MCF 10A (cell line): Measurements from ENCODE around the gene RGS3. TPM values are rescaled to one million over a fixed set of nuclear protein-coding genes. Genes with fewer than 3 reads are reported as not detected.

ENCODE experiments used
- BruUV-seq: library from RNA; stranded (reverse); fragments of 400-500 nt; replicated peaks from 2 replicates; lab custom pipeline; 2021; lab: Mats Ljungman, UMichigan
- CTCF ChIA-PET: fragments of 300-600 bp; sonication (Branson Sonifier 250); formaldehyde crosslinking; extraction: SDS; loops from one replicate; lab custom pipeline; 2021; ENCODE audit warnings: antibody characterized with exemption, inconsistent platforms; lab: Yijun Ruan, JAX
- POLR2A ChIA-PET: fragments of 300-600, 350-650 bp; sonication (Branson Sonifier 250); formaldehyde crosslinking; extraction: SDS; loops from one replicate; lab custom pipeline; 2020; ENCODE audit warnings: antibody characterized with exemption, inconsistent platforms; lab: Yijun Ruan, JAX
- DNase-seq: peaks from one replicate; pipeline ENCODE4 v3.0.0-alpha.2; 2018; ENCODE audit not compliant: unreplicated experiment
- H3K27ac Mint-ChIP-seq: one replicate; pipeline ENCODE4 v1.8.0; 2022; ENCODE audit warnings: mild to moderate bottlenecking, low read depth, mixed read lengths; ENCODE audit not compliant: unreplicated experiment
- H3K27me3 Mint-ChIP-seq: one replicate; pipeline ENCODE4 v1.8.0; 2022; ENCODE audit warnings: mixed read lengths; ENCODE audit not compliant: insufficient read depth, unreplicated experiment
- H3K36me3 Mint-ChIP-seq: one replicate; pipeline ENCODE4 v1.8.0; 2022; ENCODE audit warnings: mild to moderate bottlenecking, moderate library complexity, mixed read lengths; ENCODE audit not compliant: insufficient read depth, unreplicated experiment
- H3K4me1 Mint-ChIP-seq: one replicate; pipeline ENCODE4 v1.8.0; 2022; ENCODE audit warnings: mixed read lengths; ENCODE audit not compliant: insufficient read depth, unreplicated experiment
- H3K4me3 Mint-ChIP-seq: one replicate; pipeline ENCODE4 v1.8.0; 2022; ENCODE audit warnings: mild to moderate bottlenecking, moderate library complexity, mixed read lengths; ENCODE audit not compliant: unreplicated experiment
- H3K9me3 Mint-ChIP-seq: one replicate; pipeline ENCODE4 v1.8.0; 2022; ENCODE audit warnings: mixed read lengths; ENCODE audit not compliant: unreplicated experiment
- intact Hi-C: fragments of 100-400 bp; cut with micrococcal nuclease; formaldehyde crosslinking; loops from 2 replicates; pipeline ENCODE4 v1.14.1; 2022
- total RNA-seq: library from RNA; stranded (reverse); gene quantifications from 2 replicates; pipeline ENCODE4 v1.2.3, GENCODE V29; 2022
- TF ChIP-seq, protein P1 (sequence below): fragments of 200-600 bp; IDR thresholded peaks from one replicate; pipeline ENCODE4 v1.8.0; 2022; ENCODE audit warnings: antibody characterized with exemption, mild to moderate bottlenecking; ENCODE audit not compliant: unreplicated experiment

The RGS3 gene
- total RNA-seq, 1 experiment from 2014 or later = 32.1 TPM

DNA sequence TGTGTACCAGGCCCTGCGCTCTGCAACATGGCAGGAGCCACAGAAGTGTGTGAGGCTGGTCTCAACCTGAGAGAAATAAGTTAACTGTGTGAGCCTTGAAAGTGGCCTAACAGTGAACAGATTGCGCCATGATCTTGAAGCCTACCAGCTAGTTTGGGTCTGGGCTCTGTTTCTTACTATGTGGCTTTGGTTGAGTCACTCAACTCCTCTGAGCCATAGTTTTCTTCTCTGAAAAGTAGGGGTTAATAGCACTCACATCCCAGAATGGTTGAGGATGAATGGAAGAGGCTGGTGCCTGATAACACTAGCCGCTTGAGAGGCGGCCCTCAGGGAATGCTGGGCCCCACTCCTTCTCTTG, 121.5 kb downstream of the RGS3 start:
- Mint-ChIP-seq H3K27ac (peak overlapping the region; percentile 39), H3K4me3 (no peak overlapping the region), H3K4me1 (peaks cover 23% of the 10 kb centered on the region), H3K9me3 (no peaks in the 10 kb centered on the region), H3K36me3 (peaks cover 21% of the 10 kb centered on the region), H3K27me3 (no peaks in the 10 kb centered on the region)
- ChIA-PET CTCF (interaction anchor here (2.2 to 18.7 kb wide), 3 partner anchors 20 to 139 kb away, joined by 9 to 341 read pairs (median 21); no protein-coding TSS in a partner anchor), POLR2A (no interaction called here)
- intact Hi-C loops = no loop called here
- no TSS peak for BruUV-seq
- TF ChIP-seq, protein P1, sequence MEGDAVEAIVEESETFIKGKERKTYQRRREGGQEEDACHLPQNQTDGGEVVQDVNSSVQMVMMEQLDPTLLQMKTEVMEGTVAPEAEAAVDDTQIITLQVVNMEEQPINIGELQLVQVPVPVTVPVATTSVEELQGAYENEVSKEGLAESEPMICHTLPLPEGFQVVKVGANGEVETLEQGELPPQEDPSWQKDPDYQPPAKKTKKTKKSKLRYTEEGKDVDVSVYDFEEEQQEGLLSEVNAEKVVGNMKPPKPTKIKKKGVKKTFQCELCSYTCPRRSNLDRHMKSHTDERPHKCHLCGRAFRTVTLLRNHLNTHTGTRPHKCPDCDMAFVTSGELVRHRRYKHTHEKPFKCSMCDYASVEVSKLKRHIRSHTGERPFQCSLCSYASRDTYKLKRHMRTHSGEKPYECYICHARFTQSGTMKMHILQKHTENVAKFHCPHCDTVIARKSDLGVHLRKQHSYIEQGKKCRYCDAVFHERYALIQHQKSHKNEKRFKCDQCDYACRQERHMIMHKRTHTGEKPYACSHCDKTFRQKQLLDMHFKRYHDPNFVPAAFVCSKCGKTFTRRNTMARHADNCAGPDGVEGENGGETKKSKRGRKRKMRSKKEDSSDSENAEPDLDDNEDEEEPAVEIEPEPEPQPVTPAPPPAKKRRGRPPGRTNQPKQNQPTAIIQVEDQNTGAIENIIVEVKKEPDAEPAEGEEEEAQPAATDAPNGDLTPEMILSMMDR = no peak
- no peak for DNase-seq

DNA sequence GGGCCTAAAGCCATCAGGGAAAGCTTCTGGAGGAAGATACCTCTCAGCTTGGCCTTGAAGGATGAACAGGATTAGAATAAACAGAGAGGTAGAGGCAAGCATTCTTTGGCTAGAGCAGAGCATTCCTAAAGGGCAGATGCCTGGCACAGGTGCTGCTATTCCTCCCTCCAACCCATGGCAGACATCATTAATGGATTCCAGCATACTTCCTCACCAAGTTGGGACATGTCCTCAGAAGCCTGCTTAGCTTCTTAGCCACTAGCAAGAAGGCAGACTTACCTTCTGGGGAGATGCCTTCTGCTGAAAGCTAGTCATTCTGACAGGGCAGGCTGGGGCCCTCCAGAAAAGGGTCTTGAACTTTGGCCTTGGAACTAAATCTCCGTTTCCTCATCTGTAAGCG, 122.0 kb downstream of the RGS3 start:
- no peaks in the 10 kb centered on the region for H3K9me3 Mint-ChIP-seq
- H3K27me3 Mint-ChIP-seq = no peaks in the 10 kb centered on the region
- ChIA-PET POLR2A (no interaction called here), CTCF (interaction anchor here (0.5 to 18.7 kb wide), 5 partner anchors 13 to 248 kb away, joined by 3 to 341 read pairs (median 6); no protein-coding TSS in a partner anchor)
- BruUV-seq = no TSS peak
- peaks cover 19% of the 10 kb centered on the region for H3K4me1 Mint-ChIP-seq
- H3K4me3 Mint-ChIP-seq = no peak overlapping the region
- TF ChIP-seq, protein P1 = no peak
- DNase-seq = peak; percentile 38
- no peak overlapping the region for H3K27ac Mint-ChIP-seq
- intact Hi-C loops = no loop called here
- H3K36me3 Mint-ChIP-seq = peaks cover 21% of the 10 kb centered on the region

DNA sequence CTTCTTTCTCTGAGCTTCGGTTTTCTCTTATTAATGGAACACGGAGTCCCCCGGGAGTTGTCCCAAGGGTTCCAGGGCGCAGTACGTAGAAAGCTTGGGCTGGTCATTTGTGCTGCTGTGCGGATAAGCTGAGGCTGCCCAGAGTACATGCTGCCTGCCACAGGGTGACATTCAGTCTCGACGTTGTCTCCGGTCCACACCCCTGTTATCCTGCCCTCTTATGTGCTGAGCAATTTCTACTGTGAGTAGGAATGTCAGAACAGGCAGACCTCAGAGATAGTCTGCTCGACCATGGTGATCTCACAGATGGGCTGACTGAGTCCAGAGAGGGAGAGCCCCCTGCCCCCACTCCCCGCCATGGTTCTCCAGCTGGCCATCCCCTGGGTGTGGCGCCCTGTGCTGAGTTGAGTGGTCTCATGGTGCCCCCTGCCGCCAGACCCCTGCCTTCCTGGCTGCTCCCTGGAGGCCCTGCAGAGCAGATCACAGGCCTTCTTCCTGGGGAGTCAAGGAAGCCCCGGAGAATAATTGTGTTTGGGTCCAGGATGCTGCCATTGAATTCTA, 124.0 kb downstream of the RGS3 start:
- Mint-ChIP-seq H3K36me3 (peaks cover 20% of the 10 kb centered on the region), H3K4me3 (no peak overlapping the region), H3K27me3 (no peaks in the 10 kb centered on the region), H3K9me3 (no peaks in the 10 kb centered on the region), H3K4me1 (peaks cover 4% of the 10 kb centered on the region), H3K27ac (no peak overlapping the region)
- POLR2A ChIA-PET = interaction anchor here (1.6 kb wide), 1 partner anchor 141 kb away, joined by 6 read pairs; no protein-coding TSS in a partner anchor
- DNase-seq = no peak
- TF ChIP-seq, protein P1 = no peak
- intact Hi-C loops = no loop called here
- CTCF ChIA-PET = interaction anchor here (0.9 to 18.7 kb wide), 5 partner anchors 9 to 141 kb away, joined by 3 to 341 read pairs (median 10); no protein-coding TSS in a partner anchor
- BruUV-seq = no TSS peak

DNA sequence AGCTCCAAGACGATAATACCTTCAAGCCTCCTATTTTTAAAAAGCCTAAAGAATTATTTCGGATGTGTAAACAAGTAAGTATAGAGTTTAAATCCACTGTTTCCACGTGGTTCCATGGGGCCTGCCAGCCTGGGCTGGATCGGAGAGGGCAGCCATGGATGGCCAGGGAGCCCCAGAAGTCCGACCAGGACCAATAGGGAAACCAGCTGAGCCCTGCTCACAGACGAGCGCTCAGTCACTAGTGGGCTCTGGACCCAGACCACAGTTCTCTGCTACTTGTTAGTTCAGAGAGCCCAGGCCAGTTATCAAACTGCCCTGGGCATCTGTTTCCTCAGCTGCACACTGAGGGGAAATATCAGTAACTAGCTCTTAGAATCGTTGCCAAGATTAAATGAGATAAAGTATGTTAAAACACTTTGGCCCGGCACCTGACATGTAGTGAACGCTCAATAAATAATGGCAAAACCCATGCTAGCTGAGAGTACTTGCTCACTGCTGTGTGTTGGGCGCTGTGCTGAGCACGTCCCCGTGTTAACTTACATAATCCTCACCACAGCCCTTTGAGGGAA, 124.8 kb downstream of the RGS3 start:
- CTCF ChIA-PET = interaction anchor here (0.7 to 18.7 kb wide), 11 partner anchors 9 to 716 kb away, joined by 3 to 341 read pairs (median 6); partner anchors contain the start of gene CDC26
- Mint-ChIP-seq H3K4me3 (no peak overlapping the region), H3K36me3 (peaks cover 12% of the 10 kb centered on the region), H3K9me3 (no peaks in the 10 kb centered on the region), H3K27ac (no peak overlapping the region), H3K4me1 (no peaks in the 10 kb centered on the region), H3K27me3 (no peaks in the 10 kb centered on the region)
- POLR2A ChIA-PET = interaction anchor here (1.6 kb wide), 1 partner anchor 142 kb away, joined by 6 read pairs; no protein-coding TSS in a partner anchor
- BruUV-seq = no TSS peak
- intact Hi-C loops = no loop called here
- DNase-seq = no peak
- TF ChIP-seq, protein P1 = no peak
